ENCODE measurements around the gene CDIP1.

CDIP1 gene

GRCh38 chr16:4514606-4515005 is 24.0 kb downstream of the CDIP1 start:
- DNase-seq (ENCODE audit: low read depth): no peak

- DNase-seq (ENCODE audit: low read depth): no peak
These were observed 24.7 kb downstream of the CDIP1 start for GRCh38 chr16:4513881-4514280.

- no peak for DNase-seq (ENCODE audit: low read depth)
These were observed 25.3 kb downstream of the CDIP1 start for GRCh38 chr16:4513086-4513860.

DNA sequence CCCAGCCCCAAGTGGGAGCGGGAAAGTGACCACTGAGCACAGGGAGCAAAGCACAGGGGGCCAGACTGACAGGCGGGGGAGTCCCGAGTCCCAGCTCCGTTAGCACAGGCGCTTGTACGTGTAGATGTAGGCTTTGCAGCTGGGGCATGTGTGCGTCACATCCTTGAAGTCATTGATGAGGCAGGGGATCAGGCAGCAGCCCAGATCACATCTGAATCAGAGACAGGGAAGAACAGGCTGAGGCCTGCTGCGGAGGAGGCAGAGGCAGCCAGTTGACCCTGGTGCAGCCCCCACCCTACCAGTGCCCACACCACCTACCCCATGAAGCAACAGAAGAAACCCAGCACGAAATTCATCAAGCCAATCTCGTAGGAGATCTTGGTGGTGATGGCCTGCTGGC is 26.1 kb downstream of the CDIP1 start:
- no peak for DNase-seq (ENCODE audit: low read depth)

GRCh38 chr16:4511441-4512082 is 27.0 kb downstream of the CDIP1 start:
- no peak for DNase-seq (ENCODE audit: low read depth)

- DNase-seq (ENCODE audit: low read depth): no peak
These were observed 27.7 kb downstream of the CDIP1 start for GRCh38 chr16:4510747-4511426.

GRCh38 chr16:4510131-4510530 is 28.4 kb downstream of the CDIP1 start:
- DNase-seq (ENCODE audit: low read depth): no peak

- no peak for DNase-seq (ENCODE audit: low read depth)
These were observed 29.2 kb downstream of the CDIP1 start for GRCh38 chr16:4509420-4509819.

- no peak for DNase-seq (ENCODE audit: low read depth)
These were observed 29.8 kb downstream of the CDIP1 start for GRCh38 chr16:4508806-4509205.

GRCh38 chr16:4507588-4508345 is 30.8 kb downstream of the CDIP1 start:
- DNase-seq (ENCODE audit: low read depth): no peak

GRCh38 chr16:4506450-4506849 is 32.1 kb downstream of the CDIP1 start:
- DNase-seq (ENCODE audit: low read depth): peak; percentile 36

- no peak for DNase-seq (ENCODE audit: low read depth)
These were observed 33.0 kb downstream of the CDIP1 start for GRCh38 chr16:4505356-4506147.

GRCh38 chr16:4501071-4501478 is 37.5 kb downstream of the CDIP1 start:
- DNase-seq (ENCODE audit: low read depth): no peak

- DNase-seq (ENCODE audit: low read depth): peak; percentile 56
These were observed 38.3 kb downstream of the CDIP1 start for GRCh38 chr16:4500272-4500671.

GRCh38 chr16:4499196-4499555 is 39.4 kb downstream of the CDIP1 start:
- DNase-seq (ENCODE audit: low read depth): no peak

GRCh38 chr16:4498546-4499195 is 39.9 kb downstream of the CDIP1 start:
- no peak for DNase-seq (ENCODE audit: low read depth)

- DNase-seq (ENCODE audit: low read depth): peak; percentile 48
These were observed 42.3 kb downstream of the CDIP1 start for GRCh38 chr16:4496305-4496704.

GRCh38 chr16:4495766-4496165 is 42.8 kb downstream of the CDIP1 start:
- DNase-seq (ENCODE audit: low read depth): no peak

GRCh38 chr16:4494746-4495490 is 43.7 kb downstream of the CDIP1 start:
- DNase-seq (ENCODE audit: low read depth): peak; percentile 76

- no peak for DNase-seq (ENCODE audit: low read depth)
These were observed 46.7 kb downstream of the CDIP1 start for GRCh38 chr16:4491898-4492297.
